ENCODE data around the gene TMEM132A.

TMEM132A gene, protein sequence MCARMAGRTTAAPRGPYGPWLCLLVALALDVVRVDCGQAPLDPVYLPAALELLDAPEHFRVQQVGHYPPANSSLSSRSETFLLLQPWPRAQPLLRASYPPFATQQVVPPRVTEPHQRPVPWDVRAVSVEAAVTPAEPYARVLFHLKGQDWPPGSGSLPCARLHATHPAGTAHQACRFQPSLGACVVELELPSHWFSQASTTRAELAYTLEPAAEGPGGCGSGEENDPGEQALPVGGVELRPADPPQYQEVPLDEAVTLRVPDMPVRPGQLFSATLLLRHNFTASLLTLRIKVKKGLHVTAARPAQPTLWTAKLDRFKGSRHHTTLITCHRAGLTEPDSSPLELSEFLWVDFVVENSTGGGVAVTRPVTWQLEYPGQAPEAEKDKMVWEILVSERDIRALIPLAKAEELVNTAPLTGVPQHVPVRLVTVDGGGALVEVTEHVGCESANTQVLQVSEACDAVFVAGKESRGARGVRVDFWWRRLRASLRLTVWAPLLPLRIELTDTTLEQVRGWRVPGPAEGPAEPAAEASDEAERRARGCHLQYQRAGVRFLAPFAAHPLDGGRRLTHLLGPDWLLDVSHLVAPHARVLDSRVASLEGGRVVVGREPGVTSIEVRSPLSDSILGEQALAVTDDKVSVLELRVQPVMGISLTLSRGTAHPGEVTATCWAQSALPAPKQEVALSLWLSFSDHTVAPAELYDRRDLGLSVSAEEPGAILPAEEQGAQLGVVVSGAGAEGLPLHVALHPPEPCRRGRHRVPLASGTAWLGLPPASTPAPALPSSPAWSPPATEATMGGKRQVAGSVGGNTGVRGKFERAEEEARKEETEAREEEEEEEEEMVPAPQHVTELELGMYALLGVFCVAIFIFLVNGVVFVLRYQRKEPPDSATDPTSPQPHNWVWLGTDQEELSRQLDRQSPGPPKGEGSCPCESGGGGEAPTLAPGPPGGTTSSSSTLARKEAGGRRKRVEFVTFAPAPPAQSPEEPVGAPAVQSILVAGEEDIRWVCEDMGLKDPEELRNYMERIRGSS

DNA sequence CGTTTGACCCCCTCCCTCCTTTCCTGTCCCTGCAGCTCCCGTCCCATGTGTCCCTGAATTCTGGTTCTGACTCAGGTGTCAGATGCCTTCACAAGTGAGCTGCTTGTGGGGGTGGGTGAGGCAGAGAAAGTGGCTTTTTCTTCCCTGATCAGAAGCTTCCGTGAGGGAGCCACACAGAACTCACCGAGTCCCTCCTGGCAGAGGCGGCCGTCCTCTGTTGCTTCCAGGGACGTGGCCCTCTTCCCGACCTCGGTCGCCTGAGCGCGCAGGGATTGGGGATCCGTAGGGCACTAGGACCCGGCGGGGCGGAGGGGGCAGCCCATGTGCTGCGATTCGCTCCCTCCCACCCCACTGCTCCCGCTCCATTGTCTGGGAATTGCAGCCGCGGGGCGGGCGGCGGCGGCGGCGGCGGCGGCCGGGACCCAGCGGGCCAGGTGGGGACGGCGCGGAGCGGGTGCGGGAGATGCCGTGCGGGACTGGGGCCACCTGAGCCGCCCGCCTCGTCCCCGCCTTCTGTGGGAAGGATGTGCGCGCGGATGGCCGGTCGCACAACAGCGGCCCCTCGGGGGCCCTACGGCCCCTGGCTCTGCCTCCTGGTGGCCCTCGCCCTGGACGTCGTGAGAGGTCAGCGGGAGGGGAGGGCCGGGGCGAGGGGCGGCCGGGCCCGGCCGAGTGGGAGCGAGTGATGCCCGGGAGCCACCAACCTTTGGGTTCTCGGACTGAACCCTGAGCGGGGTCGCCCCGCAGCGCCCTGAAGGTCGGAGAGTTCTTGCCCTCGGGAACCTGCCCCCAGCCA lies at the start of gene TMEM132A:
Gene TMEM132A, plus strand, starts transcription at position 351 of the 796 bp plus-strand sequence. Its CDS starts 174 bp downstream, at position 525.
- DNase-seq (ENCODE audit: low read depth) = no peak

DNA sequence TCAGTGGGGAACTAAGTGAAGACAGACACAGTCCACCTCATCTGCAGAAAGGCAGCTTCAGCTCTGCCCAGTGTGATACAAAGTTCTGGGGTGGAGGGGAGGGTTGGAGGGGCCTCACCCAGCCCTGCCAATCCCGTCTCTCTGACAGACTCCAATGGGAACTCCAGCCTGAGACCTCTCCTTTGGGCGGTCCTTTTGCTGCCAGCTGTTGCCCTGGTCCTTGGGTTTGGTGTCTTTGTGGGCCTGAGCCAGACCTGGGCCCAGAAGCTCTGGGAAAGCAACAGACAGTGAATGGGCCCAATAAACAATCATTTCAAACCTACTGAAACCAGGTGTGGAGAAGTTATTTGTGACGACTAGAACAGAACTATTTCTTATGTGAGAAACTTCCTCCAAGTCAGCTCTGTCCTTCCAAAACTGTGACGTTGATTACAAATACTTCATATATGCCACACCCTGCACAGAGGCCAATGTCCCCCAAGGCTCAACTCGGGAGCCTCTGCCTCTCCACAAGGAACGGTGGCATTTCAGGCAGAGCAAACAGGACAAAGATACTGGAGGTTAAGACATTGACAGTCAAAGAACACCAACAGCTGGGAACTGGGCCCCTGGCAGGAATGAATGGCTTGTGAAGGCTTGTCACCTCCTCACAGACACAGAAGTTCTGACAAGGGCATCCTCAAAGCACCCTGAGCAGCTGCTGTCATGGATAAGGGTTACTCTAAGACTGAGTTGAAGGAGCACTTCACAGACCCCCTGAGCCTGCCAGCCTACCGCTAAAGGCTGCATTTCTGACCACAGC lies 48.7 kb upstream of the TMEM132A start:
- DNase-seq (ENCODE audit: low read depth) = no peak

DNA sequence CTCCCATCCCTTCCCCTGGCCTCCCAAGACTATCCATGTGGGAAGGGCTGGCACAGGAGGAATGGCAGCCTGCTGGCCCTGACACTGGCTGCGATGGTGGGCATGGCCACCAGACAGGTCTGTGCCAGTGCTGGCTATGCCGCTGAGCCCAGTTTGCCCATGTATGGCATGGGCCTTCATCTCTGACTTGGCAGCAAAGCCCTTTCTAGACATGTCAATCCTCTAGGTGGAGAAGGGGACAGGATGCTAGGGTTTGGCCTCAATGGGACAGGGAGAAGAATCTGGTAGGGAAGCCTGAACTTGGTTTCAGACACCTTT lies 48.1 kb upstream of the TMEM132A start:
- no peak for DNase-seq (ENCODE audit: low read depth)

DNA sequence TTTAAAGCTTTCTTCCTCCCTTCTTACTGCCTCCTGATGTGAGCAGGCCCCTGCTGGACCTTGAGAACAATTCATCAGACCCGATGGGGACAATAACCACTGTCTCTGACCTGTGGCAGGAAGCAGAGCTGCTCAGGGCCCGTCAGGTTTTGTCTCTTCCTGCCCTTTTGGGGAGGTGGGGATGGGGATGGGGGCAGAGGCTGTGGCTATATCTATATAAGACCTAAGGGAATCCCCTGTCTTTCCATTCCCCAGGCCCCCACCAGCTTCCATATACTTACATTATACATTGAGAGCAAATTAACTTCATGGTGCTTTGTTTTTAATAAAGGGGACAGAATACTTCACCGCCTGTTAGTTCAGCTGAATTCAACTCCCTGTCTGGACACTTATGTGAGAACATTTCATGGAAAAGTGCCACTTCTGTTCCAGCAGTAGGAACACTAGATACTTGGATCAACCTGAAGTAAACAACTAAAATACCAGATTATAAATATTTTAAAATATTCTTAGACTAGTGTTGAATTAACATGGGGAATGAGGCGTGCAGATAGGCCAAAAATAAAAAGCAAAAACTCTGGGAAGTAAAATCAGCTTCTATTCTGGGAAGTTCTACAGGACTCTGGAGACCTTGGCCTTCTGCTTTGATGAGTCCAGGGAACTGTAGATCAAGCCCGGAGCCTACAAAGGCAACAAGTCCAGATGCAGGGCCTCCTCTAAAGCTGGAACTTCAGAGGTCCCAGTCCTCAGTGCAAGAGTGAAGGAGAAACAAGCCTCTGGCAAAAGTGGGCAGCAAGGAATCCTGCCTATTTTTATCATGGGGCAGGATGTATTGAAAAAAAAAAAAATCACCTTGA lies 45.8 kb upstream of the TMEM132A start:
- no peak for DNase-seq (ENCODE audit: low read depth)

DNA sequence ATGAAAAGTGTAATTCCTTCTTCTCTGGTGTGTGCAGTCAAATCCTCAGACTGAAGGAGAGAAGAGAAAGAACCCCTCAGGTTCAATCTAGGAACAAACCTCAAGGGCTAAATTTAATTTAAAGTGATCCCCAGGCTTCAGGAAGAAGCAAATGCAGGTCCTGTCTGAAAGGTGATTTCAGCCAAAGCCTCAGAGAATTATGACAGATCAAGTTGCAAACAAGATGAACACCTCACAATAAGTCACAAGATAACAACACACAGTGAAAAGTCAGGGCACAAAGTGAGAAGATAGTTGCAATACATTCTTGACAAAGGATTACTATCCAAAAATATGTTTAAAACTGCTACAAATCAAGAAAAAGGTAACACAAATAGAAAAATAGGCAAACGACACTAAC lies 45.2 kb upstream of the TMEM132A start:
- no peak for DNase-seq (ENCODE audit: low read depth)

DNA sequence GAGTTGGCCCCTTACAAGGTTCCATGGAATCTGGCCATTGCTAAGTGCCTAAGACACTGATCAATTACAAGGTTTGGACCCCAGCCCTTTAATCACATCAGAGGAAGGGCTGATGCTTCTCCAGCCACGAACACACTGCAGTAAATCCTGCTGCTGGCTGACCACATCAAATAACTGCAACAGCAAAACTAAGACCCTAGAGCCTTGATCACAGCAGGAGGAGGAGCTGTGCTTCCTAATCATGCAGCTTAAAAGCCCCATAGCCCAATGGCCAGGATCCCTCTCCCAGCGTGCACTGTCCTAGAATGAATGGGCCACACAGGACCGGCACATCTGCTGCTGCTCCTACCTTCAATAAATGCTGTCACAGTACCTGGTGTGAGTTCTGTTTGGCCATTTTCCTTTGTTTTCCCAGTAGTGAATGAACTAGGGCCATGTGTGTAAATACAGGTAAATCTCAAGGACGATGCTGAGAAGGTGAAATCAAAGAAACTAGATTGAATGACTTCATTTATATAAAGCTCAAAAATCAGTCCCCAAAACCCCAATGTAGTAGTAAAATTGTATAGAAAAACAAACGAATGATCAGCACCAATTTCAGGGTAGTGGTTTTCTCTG lies 44.2 kb upstream of the TMEM132A start:
- DNase-seq (ENCODE audit: low read depth) = no peak

DNA sequence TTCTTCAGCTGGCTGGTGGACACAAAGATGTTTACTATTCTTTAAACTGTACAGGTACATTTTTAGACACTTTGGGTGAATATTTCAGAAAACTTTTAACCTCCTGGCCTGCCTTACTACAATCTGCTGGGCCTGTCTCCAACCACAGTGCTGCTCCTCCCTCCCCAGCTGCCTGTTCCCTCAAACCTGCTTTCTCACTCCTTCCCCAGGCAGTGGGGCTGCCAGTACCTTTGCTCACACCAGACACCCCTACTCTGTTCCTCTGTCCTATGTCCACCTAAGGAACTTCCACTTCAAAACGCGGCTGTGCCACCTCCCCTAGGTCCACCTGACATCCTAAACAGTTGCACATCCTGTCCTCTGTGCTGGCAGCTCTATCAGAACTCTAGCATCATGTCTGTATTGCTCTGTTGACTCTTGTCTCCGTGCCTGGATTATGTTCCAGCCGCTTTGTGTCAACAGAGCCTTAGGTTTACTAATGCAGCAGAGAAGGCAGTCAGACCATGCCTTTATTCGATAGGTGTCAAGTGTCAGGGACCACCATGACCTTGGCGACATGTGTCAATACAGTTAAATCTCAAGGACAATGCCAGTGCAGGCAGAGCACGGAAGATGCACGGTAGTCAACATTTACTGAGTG lies 43.5 kb upstream of the TMEM132A start:
- no peak for DNase-seq (ENCODE audit: low read depth)

DNA sequence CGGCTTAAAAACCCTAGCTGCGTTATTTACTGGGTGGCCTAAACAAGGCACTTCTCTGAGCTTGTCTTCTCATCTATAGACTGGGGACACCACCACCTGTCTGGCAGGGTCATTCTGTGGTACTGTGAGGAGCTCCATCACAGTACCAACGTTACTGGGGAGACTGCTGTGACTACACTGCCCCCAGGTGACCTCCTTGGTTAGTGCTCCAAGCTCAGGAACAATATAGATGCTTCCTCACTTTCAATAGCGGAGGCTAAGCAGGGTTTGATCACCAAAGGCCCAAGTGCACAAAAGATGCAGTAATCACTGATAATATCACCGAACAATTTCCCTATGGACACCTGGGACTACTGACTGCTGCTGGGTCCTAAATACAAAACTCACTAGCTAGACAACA lies 36.7 kb upstream of the TMEM132A start:
- DNase-seq (ENCODE audit: low read depth) = no peak

DNA sequence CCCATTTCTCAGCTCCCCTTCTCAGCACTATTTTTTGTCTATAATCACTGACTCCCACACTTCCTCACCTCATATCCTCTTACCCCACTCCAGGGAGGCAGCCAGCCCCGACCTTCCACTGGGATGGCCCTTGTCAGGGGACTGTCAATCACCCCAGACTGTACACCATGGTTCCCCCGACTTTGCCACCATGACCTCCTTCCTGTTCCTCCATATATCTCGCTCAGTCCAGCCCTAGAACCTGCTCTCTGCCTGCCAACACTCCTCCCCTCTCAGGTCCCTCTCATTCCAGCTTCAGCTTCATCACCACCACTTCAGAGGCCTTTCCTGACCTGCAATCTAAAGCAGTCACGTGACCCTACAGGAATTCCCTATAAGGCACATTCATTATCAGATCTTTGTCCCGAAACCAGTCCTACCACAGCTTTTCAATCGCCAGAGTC lies 34.4 kb upstream of the TMEM132A start:
- DNase-seq (ENCODE audit: low read depth) = no peak

DNA sequence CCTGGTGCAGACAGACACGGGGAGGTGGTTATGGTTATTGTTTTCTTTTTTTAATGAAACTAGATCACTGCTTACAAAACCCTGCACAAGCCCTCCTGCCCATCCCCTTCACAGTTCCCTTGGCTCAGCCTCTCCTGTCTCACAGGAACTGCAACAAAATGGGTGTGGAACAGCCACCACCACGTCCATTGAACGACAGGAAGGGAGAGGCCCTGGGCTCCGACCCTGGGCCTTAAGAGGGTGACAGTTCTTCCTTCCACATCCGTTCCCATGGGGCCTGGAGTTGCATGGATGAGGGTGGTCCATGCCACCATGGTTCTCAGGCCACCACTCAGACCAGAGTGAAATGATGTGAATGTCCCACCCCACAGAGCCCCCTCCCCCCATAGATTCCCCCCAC lies 33.6 kb upstream of the TMEM132A start:
- no peak for DNase-seq (ENCODE audit: low read depth)

DNA sequence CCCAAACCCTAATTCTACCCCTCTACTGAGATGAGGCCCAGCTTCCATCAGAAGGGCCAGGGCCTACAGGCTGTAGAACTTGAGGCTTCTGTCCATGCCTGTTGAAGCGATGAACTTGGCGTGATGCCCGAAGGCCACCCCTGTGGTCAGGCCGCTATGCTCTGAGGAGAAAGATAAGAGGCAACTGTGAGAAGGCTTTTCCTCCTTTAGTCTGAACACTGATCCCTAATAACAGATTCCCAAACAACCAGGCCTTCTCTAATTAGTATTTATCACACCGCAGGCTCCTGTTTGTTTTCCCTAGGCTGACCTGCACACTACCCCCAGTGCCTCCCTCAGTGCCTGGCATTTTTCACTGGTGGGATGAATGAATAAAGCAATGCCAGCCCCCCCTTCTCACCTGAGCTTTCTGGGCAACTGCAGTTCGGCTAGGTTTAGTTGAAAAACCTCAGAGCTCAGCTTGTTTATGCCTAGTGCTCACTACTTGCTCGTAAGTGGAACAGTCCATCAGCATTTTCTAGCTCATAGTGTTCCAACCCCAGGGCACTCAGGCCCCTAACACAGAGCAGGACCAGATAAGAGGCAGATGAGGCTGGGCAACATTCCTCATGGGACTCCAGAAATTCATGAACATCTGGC lies 33.0 kb upstream of the TMEM132A start:
- DNase-seq (ENCODE audit: low read depth) = no peak

DNA sequence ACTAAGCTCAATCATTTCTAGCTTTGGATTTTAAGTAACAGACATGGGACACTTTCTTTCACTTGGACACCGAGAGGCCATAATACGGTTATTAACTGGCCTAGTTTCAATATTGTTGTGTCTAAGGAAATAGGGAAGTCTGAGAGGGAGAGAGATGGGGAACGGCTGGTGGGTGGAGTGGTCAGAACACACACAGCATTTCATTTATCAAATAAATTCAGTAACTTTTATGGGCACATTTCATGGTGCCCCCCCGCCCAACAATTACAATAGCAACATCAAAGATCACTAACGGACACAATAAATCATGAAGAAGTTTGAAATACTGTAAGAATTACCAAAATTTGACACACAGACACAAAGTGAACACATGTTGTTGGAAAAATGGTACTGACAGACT lies 28.6 kb upstream of the TMEM132A start:
- DNase-seq (ENCODE audit: low read depth) = no peak

DNA sequence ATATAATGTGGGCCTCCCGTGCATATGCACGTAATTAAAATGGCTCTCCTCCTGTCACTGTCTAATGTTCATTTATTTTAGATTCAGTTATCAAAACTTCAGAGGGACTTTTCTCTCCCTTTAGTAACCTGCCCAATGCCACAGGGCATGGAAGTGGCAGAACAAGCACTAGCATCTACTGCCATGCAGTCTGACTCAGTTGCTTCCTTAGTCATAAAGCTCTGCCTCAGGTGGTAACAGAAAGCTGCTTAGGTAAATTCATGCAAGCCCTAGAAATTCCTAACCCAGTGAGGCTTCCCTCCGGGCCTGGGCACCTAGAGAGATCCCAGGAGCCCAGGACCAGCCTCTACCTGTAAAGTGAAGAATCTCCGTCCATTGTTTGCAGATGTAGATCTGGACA lies 26.8 kb upstream of the TMEM132A start:
- DNase-seq (ENCODE audit: low read depth) = no peak

DNA sequence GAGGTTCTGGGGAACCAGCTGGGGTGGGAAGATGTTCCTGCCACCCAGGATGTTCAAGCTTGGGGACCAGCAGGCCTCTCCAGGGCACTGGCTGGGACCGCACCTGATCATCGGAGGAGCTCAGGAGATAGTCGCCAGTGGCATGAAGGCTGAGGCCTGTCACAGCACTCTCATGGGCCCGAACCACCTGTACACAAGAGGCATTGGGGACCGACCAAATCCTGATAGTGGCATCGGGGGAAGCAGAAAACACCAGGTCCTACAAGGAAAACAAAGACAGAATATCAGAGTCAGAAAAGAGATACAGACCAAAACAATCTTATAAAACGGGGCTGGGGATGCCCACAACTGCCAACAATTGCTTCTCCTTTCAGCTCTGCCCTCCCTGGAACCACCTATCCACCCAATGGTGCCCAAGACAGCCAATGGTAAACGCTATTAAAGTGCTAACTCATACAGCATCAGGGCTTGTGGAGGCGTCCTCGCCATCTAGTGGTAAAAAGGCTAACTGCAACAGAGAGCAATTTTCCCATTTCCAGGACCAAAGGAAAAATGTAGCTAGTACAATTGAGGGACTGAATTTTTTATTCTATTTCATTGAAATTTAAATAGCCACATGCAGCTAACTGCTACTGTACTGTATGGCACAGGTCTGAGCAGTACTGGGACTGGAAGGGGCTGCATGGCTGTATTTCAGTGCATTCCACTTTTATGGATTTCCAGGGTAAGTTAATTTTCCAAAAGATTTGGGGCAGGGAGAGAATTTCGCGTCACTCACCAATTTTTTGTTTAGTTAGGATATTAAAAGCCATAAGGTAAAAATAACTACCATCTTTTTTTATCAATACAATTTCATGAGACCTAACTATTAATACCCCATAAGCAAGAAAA lies 25.0 kb upstream of the TMEM132A start:
- DNase-seq (ENCODE audit: low read depth) = no peak

DNA sequence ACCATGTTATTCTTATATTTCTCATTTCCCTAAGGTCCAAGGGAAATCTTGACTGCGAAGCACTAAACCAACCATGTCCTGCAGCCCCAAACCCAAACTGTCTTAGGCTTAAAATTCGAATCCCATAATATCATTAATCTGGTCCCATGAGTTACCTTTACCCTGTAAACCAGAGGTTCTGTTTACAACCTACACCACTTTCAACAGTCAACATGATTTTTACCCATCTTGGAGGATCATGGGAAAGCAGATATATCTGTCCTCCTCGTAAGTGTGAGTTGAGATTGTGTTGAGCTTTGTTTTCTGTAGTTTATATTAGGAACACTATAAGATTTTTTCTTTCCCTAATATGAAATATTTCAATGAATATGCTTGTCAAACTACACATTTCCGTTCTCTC lies 24.3 kb upstream of the TMEM132A start:
- DNase-seq (ENCODE audit: low read depth) = no peak

DNA sequence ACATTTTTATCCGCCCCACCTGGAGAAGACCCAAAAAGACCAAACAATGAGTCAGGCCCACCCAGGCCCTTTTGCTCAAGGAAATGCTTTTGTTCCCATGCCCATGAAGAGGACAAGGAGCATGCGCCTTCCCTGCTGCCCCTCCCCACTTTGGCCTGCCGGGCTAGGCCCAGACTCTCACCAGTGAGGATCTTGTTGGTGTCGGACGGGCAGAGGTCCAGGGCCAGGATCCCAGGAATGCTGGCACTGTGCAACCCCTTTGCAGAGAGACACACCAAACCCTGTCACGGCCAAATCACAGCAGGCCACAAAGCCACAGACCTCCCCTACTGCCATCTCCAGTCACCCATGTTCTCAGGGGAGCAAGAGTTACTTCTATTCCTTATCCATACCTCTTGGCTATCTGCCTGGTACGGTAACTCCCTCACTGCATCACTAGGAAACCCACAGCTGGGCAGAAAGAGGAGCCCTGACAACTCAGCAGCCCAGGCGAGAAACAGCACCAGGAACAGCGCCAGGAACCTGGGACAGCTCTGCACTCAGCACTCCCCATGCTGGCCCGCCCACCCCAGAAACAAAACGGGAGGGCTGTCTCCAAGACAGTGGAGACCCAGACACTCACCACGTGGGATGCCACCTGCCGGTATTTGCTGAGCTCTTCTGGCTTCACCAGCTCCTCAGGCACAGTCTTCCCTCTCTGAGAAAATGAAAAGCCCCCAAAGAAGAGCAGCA lies 23.4 kb upstream of the TMEM132A start:
- no peak for DNase-seq (ENCODE audit: low read depth)

DNA sequence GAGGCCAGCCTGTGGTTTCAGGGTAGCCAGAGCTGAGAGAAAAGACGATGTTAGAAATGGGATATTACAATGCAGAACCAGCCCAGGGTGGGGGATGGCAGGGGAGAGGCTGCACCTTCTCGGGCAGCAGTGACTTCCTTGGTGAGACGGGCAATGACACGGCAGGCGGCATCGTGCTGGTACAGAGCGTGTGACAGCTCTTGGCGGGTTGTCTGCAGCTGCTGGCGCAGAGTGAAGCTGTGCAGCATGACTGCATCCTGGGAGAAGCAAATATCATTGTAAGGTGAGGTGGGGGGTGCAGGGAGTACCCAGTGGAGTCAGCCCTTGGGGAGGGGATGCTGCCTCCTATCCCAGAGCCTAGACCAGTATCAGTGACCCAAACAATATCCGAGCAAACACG lies 21.6 kb upstream of the TMEM132A start:
- DNase-seq (ENCODE audit: low read depth) = no peak
